NCI-H2107 (cell line): ENCODE measurements around the gene MYORG.

Experiments
- DNase-seq: peaks from one replicate; lab custom pipeline; 2025; lab: John Stamatoyannopoulos, UW

Gene MYORG

DNA sequence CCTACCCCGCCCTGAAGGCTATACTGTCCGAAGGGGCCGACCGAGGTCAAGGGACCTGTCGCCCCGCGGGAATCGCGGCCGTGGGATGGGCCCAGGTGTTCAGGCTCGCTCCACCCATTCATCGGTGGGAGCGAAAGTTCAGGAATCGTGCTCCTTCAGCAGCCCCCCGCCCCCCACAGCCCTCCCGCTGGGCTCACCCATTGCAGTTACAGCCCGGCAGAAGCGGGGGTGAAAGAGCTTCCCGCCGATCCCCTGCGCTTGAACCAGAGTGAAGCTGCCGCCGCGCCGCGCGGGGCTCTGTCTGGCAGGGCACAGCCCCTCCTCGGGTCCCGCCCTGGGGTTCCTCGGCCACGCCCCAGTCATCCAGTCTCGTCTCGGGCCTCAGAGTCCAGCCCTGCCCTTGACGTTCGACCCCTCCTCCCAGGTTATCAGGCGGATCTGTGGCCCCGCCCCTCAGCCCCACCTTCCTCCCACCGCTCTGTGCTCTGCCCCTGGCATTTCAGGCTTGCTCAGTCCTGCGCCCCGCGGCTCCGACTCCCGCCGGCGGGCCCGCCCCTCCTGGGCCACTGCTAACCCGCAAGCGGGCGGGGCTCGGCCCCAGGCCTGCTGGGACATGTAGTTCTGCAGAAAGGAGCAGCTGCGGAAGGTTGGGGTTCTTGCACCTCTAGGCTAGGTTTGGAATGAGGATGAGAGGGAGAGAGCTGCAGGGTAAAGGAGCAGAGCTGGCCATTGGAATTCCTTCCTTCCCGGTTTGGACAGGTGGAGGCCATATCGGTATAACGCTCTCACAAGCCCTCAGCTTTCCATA, at the start of gene MYORG:
MYORG (minus strand) TSS at position 303 of the 808 bp plus-strand sequence. CDS start 3,955 bp downstream, outside the sequence.
- DNase-seq: peak; percentile 85

DNA sequence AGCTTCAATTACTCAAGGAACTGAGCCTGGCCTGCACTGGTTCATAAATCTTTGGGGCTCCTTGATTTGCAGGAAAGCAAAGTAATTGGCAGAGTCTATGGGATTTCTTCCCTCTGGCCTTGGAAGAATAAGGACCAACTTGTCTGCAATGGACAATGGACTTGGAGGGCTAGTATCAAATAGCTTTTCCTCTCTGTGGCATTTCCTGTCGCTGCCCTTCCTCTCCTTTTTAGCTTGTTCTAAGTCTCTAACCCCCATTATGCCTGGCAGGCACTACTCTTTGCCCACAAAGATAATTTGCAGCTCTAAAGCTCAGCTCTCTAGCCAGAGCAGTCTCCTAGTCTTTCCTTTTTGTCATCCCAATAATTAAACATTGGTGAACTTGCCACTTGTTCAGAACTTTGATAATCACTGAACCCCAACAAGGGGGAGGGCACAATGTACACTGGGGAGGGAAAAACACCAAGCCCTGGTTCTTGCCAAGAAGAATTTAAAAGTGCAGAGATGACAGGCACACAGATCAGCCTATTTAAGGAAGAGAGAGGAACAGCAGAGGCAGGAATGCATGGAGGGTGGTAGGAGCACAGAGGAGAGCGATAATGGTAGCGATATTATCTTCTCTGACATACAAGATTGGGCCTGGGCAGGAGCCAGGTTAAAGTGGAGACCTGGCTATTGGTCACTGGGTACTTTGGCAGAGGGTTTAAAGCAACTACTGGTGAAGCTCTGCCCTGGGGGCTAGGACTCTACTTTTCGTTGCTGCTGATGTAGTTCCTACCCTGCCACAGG, 43.2 kb upstream of the MYORG start:
- DNase-seq: no peak

DNA sequence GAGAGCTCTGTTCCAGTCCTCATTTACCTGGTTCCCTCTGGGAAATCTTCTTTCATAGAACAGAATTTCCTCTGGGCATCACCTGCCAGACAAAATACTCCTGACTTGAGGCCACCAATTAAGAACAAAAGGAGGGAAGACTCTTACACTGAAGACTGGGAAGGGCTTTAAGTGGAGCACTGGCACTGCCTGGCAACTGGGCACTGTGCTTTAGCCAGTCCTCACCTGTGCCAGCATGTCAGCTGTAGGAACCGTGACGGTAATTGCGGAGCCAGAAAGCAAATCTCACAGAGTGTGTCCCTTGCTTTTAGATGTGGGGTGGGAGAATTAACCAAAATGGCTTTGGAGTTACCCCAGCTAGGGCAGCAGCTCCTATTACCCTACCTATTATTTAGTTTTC, 41.0 kb upstream of the MYORG start:
- peak; percentile 60 for DNase-seq

DNA sequence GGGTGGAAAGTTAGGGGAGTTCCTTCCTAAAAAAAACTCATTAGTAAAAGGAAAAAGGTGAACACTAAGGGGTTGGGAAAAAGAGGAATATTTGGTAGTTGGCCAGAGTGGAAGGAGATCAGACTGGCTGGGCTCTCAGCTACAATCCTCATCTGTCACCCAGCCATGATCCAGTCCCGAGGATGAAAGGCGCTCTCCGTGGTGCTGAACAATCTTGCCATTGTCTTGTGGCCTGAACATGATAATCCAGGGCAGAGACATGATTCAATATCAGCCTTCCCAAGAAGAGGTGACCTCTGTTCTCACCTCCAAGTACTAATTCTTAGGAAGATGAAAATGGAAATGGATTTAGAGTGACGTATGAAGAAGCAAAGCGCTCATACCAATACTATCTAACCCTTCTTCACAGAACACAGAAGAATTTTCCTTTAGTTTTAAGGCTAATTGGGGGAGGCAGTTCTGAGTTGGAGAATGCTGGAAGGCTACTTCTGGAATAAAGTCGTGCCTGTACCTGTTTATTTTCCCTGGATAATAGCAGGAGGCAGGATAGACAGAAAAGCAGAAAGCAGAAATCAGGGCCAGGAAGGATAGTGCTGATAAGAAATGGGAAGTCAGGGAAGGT, 36.6 kb upstream of the MYORG start:
- no peak for DNase-seq

DNA sequence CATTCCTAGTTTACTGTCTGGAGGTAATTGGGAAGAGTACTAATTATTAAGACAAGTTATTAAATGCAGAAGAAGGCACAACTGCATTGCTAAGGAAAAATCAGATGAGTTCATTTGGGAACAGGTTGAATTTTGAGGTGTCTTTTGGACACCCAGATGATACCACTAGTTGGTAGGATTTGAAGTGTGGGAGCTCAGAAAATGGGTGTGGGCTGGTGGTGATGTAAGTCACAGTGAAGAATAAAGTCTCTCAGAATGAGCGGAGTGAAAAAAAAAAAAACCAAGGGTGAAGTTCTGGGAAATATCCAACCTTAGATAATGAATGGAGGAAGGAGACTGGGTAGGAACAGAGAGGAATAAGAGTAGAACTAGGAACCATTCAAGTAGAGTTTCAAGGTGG, 35.6 kb upstream of the MYORG start:
- no peak for DNase-seq

DNA sequence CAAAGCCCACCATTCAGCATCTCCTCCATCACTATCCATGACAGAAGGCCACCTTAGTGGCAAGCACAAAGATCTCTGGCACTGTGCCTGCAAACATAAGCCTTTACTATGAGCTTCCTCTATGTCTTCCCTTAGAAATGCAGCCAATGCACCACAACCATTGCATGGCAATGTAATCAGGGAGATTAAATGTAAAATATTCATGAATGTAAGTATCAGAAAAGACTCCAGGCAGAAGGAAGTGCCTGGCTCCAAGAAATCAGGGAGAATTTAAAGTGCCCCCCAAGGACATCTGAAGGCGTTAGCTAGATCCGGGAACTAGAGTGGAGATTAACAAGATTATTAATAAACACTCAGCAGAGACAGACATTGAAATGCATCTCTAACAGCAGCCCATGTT, 32.5 kb upstream of the MYORG start:
- DNase-seq: no peak

DNA sequence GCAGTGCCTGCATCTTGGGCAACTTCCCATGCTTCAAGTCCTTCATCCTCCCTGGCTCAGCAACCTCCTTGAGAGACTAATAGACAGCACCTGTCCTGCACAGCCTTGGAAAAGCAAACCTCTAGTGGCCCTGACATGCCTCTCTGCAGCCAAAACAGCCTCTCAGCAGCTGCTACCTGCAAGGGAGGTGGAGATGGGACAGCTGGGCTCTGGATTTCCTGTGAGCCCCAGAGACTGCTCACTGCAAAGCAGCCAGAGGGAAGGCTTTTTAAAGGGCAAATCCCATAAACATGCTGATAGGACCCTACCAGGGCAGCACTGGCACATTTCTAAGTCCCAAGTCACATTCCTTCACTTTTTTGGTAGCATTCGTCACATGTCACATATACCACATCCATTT, 31.5 kb upstream of the MYORG start:
- no peak for DNase-seq

DNA sequence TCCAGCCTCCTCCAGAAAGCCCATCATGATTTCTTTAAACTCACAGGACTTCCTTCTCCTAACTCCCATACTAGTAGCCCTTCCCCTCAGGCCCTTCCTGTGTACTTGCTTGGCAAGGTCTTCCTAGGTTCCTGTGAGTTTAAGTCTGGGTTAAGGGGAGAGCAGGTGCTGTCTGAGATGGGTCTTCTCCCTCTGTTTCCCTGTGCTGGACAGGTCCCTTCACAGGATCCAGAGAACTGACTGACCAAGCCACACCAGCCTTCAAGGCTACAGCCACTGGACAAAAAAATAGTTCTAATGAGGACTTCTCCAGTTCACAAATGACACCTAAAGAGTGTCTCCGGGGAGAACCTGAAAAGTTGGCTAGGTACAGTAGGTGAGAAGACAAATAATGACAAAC, 29.5 kb upstream of the MYORG start:
- DNase-seq: no peak

DNA sequence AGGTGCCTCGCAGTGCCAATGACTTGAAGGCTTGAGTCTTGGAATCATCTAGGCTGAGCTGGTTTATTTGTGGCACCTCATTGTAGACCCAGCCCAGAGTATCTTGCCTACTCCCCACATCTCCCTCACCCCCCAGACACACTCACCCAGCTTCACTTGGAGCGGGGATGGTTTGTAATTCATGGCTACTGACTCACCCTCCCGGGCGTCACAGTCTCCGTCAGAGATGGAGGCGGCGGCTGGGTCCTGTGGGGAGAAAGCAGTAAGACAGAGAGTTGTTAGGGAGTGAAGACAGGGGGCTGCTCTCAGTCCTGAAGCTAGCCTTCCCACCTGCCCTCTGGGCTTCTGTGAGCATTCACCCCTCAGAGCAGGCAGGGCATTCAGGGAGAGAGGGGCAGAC, 29.0 kb upstream of the MYORG start:
- no peak for DNase-seq

DNA sequence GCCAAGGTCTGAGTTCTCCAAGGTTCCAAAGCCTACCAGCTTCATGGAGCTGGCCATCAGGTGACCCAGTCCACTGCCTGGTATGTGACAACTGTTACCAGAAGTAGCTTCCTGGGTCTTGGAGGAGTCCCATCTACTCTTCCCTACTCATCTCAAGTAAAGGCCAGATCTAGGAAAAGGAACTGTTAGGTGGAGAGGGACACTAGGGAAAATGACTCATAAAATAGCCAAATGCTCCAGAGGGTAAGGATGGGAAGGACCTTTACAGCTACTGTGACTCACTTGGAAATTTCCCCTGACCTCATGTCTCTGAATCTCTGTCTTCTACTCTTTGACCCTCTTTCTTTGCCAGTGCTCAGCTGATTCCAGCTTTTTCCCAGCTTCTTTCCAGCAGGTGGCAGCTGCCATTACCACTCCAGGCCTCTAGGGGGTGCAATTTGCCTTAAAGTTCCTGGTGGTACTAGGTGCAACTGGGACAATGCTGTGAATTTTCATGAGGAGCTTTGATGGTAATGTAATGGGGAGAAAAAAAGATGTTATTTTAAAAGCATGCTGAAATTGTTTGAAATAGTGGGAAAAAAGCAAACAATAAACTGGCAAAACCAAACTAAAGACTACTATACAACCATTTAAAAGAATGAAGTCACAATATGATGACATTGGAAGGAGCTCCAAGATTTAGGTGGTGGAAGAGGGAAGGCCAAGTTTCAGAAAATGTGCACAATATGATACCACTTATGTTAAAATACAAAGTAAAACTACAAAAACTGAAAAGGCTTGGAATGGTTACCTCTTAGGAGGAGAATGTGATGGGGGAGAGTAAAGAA, 27.1 kb upstream of the MYORG start:
- peak; percentile 42 for DNase-seq

DNA sequence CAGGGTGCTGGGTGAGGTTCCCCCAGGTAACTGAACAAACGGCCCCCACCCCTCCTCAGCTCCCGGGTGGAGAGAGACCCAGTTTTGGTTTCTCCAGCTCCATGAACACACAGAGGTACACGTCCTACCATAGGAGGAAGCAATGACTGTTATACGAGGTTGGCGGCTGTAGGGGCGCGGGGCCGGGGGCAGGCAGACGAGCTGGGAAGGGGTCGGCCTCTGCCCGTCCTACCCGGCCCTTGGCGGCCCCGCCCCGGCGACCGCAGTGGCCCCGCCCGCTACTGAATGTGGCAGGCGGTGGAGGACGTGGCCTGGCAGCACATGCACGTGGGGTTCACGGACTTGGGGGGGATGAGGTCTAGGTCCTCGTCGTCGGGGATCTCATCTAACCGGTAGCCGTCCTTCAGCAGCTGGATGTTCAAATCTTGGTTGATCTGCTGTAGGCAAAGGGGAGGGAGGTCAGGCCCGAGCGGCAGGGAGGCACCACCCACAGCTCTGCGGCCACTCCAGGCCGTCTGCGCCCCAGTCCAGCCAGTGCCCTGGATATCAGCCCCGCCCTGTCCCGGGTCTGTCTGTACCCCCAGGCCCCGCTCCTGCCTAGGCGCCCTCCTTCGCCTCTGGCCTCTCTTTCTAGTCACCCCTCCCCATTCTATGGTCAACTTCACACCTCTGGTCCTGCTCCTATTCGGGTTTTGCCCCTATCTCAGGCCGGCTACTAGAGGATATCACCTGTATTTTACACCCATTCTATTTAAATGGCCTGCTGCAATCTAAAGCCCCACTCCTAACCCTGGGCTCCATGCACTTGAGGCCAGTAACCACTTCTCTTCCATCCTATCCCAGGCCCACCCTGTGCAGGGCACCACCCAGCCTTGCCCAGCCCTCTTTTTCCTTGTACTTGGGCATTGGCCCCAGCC, 24.2 kb upstream of the MYORG start:
- DNase-seq: no peak

DNA sequence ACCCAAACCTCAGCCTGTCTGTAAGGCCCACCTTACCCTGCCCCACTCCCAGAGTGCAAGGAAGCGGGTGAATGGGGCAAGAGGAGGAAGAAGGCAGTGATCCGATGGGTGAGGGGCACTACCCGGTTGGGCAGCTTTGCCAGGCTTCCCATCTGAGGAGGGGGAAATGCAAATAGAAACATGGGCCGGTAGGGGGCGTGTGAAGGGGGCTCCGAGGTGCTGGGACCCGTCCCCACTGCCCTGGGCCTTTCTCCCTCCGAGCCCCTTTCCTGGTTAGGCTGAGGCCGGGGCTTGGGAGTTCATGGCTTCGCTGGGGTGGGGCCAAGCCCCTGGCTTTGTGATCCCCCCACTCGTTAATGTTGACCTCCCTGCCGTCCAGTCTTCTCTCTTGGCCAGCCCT, 23.6 kb upstream of the MYORG start:
- no peak for DNase-seq

DNA sequence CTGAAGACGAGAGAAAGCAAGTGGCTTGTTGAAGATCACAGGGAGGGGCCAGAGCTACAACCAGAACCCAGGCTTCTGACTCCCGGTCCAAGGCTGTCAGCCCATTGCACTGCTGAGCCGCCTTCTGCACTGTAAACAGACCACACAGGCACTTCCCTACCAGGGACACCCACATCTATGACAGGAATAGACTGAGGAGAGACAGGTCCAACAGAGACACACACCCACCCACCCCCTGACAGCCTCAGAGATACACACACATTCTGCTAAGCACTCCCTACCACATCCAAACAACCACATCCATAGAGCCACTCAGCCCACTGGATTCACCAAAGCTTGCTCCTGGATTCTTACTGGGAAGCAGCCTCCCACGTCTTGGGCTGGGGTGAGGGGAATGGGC, 23.0 kb upstream of the MYORG start:
- no peak for DNase-seq

DNA sequence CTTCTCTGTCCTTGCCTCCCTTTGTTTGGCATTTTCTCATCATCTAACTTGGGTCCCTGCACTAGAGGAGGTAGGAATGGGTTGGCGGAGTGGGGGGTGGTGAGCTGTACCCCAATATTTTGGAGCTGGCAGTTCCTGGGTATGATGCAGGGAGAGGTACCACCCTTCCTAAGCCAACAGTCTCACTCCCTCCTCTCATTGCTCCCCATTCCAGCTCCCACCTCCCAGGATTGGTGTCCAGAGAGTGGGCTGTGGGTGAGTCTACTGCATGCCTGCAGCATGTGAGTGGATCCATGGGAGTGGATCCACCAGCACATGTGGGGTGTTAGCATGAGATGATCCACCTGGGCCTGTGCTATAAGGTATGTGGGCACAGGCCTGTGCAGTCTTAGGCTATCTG, 22.2 kb upstream of the MYORG start:
- no peak for DNase-seq

DNA sequence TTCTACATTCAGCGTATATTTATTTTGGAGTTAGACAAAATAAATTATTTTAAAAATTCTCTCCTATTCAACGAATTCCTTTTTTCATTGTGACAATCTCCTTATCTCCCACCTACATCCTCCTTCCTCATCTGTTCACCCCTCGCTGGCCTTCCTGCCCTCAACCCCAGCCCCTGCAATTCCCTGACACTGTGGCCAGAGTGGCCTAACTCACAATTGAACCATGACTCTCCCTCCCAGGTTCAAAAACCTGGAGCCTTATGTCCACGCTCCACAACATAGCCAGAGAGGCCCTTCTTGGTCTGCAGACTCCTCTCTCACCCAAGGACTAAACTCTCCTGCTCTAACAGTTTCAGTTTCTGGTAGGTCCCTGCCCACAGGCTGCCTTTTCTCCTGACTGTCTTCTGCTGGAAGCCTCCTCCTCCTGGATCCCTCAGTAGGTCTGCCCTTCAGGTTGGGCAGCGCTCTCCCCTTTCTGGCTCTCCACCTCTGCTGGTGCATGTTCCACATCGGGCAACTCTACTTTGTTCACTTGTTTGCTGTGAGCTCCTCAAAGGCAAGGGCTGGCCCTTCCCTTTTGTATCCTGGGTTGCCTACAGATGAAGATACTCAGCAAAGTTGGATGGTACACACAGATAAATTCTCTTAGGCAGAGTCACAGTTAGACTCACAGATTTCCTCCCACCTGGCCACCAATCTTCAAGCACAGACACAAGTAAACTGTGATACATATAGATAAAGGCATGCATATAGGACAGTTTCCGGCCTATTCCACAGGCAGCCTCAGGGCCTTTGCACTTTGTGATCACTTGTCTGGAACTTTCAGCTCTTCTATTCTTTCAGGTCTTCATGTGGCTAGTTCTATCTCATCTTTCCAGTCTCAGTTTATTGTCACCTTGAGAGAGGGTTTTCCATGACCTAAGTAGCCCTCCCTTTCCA, 19.8 kb upstream of the MYORG start:
- DNase-seq: no peak

DNA sequence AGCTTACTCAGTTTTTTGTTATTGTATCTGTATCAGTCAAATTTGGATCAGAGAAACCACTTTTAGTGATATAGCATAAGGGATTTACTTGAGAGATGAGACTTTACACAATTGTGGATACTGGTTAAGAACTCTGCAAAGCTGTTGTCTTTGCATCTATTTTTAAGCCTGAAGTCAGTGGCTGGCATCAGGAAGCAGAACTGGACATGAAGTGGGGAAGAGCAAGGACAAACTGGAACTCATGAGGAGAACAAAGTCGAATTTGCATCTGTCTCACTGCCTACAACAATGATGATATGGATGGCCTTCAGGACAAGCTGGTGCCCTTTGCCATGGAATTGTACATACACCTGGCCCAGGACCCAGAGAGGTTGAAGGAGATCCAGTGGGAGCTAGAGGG, 15.8 kb upstream of the MYORG start:
- no peak for DNase-seq

DNA sequence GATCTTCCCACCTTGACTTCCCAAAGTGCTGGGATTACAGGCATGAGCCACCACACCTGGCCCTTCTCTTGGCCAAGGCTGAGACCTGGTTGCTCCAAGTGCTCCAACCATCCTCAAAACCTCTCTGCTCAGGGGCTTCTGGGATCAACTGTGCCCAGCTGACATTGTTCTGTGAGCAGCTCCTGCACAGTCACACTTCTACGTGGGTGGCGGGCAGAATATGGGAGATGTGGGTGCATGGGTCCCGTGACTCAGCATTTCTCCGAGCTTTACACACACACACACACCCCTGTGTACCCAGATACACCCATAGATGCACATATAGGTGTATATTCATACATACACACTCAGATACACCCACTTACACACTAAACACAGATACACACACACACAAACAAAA, 10.5 kb upstream of the MYORG start:
- DNase-seq: no peak

DNA sequence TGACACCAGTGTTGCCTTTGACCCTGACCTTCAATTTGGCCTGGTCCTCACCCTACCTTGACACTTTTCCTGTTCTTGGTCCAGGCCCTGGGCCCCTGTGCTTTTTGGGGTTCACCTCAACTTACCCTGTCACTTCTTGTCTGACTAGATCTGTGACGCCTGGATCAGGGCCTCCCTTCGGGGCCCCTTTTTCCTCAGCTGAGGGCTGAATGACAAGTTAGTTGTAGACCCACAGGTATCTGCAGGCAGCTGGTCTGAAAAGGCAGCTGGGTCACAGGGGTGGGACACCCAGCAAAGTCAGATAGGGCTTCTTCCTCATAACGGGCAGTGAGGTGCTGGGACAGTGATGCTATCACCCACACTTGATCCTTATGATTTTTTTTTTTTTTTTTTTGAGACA, 10.0 kb upstream of the MYORG start:
- no peak for DNase-seq

DNA sequence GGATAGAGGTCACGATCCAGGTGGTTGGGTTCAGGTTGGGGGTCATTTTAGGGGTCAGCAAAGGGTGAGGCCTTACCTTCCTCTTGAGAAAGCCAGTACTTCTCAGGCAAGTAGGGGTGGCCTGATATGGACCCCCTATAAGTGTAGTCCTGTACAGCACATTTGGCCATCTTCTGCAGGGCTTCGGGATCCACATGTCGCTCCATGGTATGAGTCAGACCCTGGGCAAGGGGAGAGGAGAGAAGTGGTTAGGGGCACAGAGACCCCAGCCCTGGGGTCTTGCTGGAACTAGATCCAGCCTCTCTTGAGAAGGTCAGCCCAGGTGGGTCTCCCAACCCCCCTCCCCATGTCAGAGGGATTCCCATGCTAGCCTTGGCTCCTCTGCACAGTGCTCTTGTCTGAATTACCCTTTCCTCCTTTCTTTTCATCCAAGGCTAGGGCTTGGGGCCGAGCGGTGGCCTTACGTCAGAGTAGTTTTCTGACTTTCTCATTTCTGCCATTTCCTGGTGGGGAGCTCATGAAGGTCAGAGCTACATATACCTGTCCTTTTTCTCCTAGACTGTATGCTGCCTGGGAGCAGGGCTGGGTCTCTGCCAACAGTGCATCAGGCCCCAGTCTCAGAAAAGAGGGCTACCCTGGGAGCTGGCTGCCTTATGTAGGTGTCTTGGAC, 9.0 kb upstream of the MYORG start:
- no peak for DNase-seq
